Stimulated activated CD4-positive, alpha-beta T cell treated with anti-CD3 and anti-CD28 coated beads, Interleukin-2, amount 100 ng/mL, for 4 hours (primary cell): ENCODE results near the gene TBC1D22A.
A peak's percentile ranks its signal among the peaks of the same experiment; 100 is the strongest.
"Not testable (repeated sequence)": the region's sequence is repeated elsewhere in the genome, so short reads cannot be mapped to it uniquely, and the experiment has no call there.

Experiments used
- DNase-seq: peaks from one replicate; pipeline ENCODE4 v3.0.0-alpha.2; 2020; ENCODE audit warnings: low read depth

Gene TBC1D22A, protein sequence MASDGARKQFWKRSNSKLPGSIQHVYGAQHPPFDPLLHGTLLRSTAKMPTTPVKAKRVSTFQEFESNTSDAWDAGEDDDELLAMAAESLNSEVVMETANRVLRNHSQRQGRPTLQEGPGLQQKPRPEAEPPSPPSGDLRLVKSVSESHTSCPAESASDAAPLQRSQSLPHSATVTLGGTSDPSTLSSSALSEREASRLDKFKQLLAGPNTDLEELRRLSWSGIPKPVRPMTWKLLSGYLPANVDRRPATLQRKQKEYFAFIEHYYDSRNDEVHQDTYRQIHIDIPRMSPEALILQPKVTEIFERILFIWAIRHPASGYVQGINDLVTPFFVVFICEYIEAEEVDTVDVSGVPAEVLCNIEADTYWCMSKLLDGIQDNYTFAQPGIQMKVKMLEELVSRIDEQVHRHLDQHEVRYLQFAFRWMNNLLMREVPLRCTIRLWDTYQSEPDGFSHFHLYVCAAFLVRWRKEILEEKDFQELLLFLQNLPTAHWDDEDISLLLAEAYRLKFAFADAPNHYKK

DNA sequence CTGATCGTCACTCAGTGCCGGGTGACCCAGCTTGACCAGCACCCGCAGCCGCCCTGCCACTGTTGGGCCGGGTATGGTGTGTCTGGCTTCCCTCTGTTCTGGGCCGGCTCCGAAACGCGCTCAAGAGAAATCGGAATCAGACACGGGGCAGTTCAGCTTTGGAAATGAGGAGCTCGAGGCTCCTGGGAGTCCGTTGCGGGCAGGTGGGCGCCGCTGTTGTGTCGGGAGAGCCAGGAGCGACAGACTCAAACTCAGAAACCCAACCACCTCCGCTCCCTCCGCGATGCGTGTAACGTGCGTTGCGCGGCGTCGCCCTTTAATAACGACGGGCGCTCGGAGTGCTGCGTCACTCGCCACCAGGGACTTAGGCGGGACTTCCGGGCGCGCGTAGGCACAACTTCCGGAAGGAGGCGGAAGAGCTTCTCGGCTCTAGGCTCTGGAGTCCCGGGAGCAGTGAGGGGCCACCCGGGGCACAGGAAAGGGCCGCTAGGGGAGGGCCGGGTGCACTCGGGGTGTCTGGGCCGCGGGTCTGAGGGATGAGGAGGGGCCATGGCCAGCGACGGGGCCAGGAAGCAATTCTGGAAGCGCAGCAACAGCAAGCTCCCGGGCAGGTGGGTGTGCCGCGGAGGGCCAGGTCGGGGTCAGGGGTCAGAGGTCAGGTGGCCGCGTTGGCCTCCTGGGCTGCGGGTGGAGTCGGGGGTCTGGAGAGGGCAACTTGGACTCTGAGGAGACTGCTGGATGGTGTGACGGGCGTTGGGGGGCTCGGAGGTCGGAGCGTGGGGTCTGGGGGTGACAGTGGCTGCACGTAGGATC, at the start of gene TBC1D22A:
Gene TBC1D22A, plus strand, starts transcription at position 413 of the 813 bp plus-strand sequence. Its CDS starts 137 bp downstream, at position 550.
- DNase-seq: peak; percentile 92

DNA sequence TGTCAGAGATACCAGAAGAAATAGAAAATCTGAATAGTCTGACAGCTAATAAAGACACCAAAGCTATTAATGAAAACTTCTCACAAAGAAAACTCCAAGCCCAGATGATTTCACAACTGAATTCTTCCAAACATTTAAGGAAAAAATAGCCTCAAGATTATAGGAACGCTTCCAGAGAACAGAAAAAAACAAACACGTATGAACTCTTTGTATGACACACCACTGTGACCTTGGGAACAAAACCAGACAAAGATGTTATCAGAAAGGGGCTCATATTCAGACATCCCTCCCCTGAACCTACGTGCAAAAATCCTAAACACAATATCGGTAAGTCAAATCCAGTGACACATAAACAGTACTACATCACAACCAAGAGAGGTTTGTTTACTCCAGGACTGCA, 47.9 kb upstream of the TBC1D22A start:
- DNase-seq: no peak

DNA sequence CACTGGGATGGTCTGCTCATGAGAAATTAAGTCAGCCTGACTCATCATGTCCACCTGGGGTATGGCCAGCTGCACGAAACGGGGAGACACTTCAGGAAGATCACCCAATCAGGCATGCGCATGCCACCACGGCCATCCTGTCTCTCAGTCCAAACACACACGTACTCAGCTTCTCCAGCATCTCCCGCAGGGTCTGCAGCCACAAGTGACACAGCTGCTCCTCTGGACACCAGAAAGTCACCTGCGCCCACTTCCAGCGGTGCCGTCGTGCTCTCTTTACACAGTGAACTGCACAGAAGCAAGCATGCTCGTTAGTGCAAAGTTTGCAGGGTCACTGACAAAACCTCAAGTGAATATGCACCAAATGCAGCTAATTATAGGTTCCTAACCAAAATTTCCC, 42.5 kb upstream of the TBC1D22A start:
- DNase-seq: no peak

DNA sequence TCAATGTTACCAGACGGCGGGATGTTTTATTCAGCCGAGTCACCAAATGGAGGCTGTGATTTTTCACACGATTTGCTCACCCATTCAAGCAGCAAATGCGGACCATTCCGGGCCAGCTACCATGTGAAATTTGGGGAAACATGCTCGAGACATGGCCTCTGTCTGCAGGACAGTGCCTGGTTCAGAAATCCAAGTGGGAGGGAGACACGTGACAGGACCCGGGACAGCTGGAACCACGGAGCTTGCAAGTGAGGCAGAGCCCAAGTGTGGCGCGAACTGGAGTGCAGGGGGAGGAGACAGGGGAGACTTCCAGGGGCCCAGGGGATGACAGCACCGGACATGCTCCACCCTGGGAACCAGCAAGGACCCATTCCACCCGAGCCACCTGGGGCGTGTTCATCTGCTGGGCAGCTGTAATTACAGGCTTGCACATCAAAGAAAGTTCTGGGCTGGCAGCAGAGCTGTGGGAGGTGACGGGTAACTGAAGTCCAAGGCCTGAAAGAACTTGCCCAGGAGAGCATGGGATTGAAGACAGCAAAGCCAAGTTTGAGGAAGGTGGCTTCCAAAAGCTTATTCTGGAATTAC, 40.9 kb upstream of the TBC1D22A start:
- no peak for DNase-seq

DNA sequence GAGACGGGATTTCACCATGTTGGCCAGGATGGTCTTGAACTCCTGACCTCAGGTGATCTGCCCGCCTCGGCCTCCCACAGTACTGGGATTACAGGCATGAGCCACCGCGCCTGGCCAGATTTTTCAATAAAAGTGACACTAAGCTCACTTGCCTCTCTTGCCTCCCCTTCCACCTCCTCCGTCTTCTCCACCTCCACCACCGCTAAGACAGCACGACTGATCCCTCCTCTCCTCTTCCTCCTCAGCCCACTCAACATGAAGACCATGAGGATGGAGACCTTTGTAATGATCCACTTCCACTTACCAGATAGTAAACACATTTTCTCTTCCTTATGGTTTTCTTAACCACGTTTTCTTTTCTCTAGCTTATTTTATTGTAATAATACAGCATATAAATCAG, 38.6 kb upstream of the TBC1D22A start:
- no peak for DNase-seq

DNA sequence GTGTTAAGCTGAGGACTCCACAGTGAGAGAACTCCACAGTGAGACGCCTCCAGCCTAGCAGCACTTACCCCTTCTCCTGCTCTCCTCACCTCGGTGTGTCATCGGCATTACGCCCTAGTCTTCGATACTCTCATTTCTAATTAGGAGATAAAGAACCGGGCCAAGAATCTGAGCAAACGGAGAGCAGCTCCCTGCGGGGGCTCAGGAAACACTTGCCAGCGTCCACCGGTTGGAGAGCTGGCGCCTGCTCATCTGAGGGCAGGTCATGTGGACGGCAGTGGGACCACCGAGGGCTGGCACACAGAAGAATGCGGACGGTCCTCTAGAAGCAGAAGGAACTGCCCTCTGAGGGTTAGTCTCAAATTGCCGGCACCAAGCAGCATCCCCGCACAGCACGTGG, 37.4 kb upstream of the TBC1D22A start:
- DNase-seq: no peak

DNA sequence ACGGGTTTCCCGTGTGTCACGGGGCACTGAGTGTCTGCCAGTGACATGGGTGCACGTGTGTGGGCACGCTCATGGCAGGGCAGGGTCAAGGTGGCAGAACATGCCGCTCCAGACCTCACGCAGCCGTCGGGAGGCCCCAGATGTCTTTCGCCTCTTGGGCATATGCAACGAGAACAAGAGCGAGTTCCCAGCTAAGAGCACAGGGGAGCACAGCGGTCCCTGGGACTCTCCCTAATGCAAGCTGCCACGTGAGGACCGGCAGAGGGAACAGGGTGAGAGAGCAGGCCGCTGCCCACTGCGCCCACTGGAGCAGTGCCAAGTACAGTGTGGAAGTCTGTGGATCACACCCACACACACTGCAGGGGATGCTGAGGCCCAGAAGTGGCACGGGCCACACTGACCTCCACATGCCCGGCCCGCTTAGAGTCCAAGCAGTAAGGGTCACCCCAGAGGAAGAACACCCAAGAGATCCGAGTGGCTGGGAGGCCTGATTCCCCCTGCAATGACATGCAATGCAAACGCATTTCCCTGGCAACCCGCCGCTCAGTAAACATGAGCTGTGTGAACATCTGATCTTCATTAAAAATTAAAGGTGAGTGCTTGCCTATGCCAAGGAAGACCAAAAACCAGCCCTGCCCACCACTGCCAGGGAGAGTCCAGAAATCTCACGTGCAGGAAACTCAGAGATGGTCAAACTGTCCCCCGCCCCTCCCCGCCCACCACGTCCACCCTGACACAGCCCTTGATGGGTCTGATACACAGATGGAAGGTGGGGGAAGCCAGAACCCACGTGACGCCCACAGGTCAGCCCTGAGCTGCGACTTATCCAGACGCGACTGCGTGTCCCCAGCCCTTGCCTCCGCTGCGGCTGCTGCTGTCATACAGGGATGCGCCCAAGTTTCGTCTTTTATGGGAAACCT, 36.1 kb upstream of the TBC1D22A start:
- no peak for DNase-seq

DNA sequence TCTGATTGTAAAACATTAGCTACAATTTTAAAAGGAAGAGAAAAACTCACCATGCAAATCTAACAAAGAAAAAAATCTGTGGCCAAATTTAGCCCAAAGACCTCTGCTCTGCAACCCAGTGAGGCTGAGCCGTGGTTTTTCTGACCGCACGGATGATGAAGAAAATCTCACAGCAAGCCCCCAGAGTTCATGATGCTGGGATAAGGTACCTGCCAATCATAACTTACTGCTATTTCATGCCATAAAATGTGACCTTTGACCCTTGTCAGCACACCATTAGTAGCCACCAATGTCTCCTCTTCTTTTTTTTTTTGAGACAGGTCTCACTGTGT, 35.5 kb upstream of the TBC1D22A start:
- no peak for DNase-seq

DNA sequence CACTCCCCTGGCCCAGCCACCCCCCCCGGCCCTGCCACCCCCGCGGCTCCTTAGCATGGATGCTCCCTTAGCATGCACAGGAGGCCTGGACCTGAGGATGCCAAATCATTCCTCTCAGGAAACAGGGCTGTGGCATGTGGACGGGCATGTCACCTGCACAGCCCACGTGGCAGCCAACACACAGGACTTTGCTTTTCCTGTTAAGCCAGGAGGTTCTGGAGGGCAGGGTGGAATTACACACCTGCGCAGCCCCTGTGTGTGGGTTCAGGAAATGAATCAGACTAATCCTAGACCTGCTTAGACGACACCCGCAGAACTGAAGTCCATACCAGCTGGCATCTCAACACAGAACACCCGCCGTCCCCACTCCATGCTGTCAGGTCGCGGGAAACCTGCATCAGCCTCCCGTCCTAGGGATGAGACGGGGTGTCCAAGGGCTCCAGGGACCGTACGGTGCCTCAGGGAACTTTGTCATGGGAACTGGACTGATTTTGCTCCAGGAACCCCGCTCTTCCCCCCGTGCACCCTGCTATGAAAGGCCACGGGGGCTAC, 34.6 kb upstream of the TBC1D22A start:
- no peak for DNase-seq

DNA sequence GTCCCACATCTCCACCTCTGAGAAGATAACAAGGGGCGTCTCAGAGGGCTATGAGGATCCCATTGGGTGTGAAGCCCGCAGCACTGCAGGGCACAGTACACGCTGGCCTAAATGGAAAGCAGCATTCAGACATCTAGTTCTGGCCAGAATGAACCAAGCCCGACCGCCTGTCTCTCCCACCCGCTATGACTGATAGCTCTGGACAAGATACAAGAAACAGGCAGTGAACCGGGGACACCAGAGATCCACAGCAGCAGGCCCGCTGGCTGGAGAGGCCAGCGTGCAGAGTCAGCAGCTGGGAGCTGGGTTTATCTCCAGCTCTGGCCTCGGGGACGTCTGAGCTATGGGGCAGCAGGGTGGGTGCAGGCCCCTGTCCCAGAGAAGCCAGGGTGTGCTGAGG, 34.0 kb upstream of the TBC1D22A start:
- DNase-seq: no peak

DNA sequence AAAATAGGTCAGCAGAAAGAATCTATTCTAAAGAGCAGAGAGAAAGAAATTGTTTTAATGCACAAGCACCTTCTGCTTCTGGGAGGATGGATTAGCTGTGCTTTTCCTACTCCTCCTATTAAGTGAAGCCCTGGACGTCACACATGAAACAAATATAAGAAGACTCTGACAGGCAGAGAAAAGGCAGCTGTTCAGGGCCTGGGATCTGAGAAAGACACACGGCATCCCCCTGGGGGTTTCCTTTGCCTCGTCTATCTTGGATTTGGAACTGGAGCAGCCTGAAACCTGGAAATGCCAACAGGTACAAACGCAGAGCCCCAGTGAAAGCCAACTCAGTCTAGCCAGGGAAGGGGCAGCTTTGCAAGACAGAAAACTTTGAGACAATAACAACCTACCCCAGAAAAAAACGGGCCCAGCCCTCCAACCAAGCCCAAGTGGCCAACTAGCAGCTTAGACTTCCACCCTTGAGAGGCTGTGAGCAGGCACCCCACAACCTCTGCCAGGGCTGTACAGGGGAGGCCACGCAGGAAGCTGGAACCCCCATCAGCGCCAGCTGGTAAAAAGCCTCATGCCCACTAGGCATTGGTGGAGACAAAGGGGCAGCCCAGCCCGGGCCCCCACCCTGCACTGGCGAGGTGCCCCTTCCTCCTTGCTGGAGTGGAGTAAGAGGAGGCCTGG, 31.7 kb upstream of the TBC1D22A start:
- DNase-seq: no peak

DNA sequence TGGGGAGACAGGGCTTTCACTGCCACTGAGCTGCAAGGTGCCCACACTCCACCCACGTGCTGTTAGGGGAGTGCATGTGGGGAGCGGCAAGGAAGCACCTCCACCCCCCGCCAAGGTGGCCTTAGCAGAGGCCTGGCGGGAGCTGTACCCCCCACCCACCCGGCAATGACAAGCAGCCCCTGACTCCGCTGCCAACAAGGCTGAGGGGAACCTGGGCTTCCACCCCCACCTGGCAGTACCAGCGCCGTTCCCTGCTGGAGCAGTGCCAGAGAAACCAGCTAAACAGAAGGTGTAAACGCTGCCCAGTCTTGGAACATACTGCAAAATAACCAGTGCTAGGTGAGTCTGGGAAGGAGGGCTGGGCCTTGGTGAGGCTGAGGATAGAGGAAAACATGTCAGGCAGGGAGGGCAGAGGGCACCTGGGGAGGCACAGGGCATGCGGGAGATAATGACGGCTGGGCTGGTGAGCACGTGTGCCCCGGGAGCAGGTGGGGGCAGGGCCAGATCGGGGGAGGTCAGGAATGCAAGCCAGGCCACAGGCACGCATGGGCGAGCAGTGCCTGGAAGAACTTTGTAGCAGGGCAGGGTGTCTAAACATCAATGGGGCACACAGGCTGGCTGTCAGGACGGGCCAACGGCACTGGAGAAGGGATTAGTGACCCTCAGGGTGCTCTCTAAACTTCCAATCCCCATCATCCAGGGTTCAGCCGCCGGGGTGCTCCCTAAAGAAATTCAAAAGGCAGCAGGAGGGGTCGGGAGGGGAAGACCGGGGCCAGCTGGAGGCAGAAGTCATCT, 31.0 kb upstream of the TBC1D22A start:
- DNase-seq: no peak

DNA sequence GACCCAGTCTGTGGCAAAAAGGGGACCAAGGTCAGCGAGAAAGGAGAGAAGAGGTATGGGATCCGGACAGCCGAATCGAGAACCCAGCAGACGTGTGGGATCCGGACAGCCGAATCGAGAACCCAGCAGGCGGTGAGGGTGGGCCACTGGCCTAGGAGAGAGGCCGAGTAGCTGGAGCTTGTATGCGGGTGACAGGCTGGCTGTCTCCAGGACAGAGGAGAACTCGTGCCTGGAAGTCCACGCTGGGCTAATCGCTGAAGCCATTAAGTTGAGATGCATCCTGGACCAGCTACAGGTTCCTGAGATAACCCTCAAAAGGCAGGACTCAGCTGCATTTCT, 30.4 kb upstream of the TBC1D22A start:
- no peak for DNase-seq

DNA sequence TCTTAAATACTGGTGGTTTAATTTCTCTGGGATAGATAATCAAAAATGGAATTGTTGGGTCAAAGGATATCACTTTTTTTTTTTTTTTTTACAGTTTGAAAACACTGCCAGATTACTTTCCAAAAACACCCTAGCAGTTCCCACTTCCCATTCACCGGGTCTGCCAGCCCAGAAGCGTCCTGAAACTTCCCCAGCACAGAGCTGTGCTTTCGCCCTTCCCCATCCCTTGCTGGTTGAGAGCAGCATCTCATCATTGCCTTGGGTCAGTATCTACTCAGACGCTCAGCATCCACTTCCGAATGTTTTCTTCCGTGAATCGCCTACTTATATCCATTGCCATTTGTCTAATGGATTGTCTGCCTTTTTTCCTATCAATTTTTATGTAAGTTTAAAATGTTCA, 29.9 kb upstream of the TBC1D22A start:
- no peak for DNase-seq

DNA sequence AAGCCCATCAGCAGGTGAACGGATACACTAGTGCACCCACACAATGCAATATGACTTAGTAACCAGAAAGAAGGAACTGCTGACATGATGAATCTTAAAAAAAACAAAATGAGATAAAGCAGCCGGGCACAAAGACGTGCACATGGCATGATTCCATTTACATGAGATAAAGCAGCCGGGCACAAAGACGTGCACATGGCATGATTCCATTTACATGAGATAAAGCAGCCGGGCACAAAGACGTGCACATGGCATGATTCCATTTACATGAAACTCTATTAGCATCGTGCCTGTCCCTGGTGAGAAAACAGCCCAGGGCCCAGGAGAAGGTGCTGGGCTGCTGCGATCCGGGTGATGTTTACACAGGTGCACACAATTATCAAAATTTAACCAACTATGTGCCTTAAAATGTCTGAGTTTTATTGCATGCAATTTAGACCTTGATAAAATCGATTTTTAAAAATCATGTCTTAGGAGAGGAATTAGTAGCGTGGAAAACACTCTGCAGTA, 28.2 kb upstream of the TBC1D22A start:
- not testable (repeated sequence) for DNase-seq

DNA sequence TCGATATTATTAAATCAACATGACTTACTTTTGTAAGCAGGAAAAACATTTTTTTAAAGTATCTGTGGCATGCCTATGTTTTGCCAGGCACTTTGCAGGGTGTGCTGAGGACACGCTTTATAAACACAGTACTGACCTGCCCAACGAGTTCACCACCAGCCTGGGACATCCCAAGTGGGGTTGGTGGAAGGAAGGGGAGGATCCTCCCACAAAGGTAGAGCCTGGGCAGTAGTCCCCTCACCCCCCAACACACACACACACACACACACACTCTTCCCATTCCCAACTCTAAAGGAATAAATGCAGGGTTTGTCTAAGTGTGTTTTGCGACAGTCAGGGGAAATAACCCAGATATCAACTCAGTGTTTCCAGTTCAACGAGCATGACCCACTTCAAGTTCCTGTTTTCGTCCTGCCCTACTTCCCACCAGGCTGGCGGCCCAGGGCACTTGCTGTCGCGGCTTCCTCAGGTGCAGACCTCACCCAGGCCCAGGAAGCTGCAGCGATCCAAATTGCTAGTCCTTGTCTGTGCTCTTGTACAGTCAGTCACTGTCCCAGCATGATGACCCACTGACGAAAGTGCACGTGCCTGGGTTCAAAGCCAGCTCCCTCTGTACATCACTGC, 27.5 kb upstream of the TBC1D22A start:
- no peak for DNase-seq

DNA sequence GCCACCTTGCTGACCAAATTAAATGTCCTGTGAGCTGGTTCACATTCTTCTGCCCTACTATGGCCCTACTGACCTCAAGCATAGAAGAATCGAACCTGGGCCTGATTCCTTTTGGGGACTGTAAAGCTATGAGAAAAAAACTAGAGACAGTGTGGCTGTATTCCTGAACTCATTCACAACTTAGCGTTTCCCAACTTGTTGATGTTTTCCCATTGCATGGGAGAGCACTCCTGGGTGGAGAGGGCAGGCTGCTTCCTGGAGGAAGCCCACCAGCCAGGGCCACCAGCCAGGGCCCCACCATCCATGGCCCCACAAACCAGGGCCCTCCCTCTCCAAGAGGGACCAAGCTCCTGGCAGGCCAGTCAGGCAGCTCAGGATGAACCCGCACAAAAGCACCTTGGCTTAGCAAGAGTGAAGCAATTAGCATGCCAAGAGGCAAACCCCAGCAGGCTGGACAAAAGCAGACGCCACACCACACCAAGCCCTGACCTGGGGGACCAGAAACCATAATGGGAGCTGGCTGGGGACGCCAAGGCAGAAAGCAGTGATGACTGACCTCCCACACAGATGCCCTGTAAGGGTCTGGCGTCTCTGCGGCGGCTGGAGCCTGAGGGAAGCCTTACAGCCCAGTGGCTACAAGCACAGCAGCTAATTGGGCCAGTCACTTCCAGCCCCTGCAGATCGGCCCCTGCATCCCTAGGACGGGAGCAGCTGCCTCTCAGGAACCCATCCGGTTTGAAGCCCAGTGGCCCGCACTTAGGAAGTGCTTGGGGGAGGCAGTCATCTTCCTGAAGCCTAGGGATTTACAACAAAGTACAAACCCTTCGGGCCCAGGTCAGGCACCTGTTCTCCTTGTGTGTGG, 26.5 kb upstream of the TBC1D22A start:
- DNase-seq: no peak

DNA sequence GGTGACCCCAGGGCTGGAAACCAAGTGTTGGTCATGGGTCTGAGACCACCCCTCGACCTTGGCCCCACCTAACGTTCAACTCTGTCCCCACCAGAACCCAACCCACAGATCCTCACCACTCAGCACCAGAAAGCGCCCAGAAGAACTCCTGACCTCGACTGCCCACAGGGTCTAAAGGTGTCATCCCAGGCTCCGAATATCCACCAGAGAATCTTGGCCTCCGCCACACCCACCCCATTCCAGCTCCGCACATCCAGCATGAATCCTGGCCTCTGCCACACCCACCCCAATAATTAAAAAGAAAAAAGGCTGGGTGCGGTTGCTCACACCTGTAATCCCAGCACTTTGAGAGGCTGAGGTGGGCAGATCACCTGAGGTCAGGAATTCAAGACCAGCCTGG, 25.7 kb upstream of the TBC1D22A start:
- DNase-seq: no peak
